ENCODE results near the gene ELL2.

- TF ChIP-seq CTCF (IDR thresholded peaks at IDR 0.05) (no peak), POLR2A (IDR thresholded peaks at IDR 0.05) (peak; percentile 85)
These were observed 100.3 kb downstream of the ELL2 start for GRCh38 chr5:95861221-95861863.
